Hematopoietic multipotent progenitor cell treated with erythropoietin and hydrocortisone succinate and interleukin-3 and kit ligand, for 6 days (in vitro differentiated cells): ENCODE results near the gene NOC2L.
"Not testable (repeated sequence)": the region's sequence is repeated elsewhere in the genome, so short reads cannot be mapped to it uniquely, and the experiment has no call there.

Experiments used
- DNase-seq: peaks from one replicate; pipeline ENCODE4 v3.0.0-alpha.2; 2015

Gene NOC2L

DNA sequence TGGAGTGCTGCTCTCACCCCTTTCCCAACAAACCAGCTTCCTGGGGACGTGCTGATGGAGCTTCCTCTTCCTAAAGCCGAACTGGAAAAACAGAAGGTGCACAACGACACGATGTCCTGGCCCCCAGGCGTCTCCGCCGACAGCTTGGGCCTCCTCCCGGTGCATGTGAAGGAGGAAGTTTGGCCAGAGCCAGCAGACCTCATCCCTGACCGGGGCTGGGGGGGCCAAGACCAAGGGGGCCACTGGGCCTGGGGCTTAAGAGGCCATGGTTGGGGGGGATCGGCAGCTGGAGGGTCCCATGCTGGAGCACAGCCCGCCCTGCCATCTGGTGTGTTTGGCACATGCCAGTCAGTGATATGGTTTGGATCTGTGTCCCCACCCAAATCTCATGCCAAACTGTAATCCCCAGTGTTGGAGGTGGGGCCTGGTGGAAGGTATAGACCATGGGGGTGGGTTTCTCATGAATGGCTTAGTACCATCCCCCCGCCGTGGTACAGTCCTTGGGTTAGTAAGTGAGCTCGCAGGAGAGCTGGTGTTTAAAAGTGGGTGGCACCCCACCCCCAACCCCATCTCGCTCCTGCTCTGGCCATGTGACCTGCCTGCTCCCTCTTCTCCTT is 34.4 kb upstream of the NOC2L start:
- DNase-seq = no peak

DNA sequence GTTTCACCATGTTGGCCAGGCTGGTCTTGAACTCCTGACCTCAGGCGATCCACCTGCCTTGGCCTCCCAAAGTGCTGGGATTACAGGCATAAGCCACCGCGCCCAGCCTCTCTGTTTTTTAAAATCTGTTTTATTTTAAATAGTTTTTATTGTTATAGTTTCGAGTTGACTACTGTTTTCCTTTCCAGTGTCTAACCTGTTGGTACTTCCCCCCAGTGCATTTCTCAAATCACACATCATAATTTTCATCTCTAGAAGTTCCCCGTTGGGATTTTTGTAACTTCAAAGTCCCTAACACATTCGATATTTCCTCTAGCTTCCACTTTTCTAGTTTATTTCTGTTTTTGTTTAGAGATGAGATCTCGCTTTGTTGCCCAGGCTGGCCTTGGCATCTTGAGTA is 33.3 kb upstream of the NOC2L start:
- no peak for DNase-seq

DNA sequence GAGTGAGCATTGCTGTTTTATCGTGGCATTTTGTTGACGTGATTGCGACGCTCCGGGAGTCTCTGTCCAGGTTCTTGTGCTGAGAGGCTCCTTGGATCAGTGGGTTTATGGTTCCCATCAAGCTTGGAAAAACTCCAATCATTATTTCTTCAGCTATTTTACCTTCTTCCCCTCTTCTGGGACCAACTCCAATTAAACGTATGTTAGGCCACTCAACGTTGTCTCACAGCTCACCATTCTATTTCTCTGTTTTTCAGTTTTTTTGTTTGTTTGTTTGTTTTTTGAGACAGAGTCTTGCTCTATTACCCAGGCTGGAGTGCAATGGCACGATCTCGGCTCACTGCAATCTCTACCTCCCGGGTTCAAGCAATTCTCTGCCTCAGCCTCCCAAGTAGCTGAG is 32.8 kb upstream of the NOC2L start:
- no peak for DNase-seq

DNA sequence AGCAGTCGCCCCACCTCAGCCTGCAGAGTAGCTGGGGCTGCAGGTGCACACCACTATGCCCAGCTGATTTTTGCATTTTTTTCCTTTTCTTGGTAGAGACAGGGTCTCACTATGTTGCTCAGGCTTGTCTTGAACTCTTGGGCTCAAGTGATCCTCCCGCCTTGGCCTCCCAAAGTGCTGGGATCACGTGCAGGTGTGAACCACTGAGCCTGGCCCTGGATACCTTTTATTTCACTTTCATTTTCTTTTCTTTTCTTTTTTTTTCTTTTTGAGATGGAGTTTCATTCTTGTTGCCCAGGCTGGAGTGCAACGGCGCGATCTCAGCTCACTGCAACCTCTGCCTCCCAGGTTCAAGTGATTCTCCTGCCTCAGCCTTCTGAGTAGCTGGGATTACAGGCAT is 32.2 kb upstream of the NOC2L start:
- DNase-seq = not testable (repeated sequence)

DNA sequence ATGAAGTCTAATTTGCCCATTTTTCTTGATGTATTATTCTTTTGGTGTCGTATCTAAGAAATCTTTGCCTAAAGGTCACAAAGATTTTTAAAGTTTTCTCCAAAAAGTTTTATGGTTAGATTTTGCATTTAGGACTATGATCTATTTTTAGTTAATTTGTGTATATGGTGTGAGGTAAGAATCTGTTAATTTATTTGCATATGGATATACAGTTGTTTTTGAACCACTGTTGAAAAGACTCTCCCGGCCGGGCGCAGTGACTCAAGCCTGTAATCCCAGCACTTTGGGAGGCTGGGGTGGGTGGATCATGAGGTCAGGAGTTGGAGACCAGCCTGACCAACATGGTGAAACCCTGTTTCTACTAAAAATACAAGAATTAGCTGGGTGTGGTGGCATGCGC is 29.0 kb upstream of the NOC2L start:
- DNase-seq = not testable (repeated sequence)

DNA sequence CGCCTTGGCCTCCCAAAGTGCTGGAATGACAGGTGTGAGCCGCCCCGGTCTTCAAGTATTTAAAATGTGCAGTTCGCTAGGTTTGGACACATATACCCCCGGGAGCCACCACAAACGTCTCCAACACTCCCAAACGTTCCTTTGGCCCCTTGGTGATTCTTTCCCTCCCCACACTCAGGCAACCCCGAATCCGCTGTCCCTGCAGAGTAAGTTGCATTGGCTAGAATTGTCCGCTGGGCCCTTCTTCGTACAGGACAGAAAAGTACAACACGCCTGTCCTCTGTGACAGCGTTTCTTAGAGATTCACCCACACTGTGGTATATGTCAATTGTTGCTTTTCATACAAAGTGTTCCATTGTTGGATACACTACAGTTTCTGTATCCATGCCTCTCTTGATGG is 26.1 kb upstream of the NOC2L start:
- no peak for DNase-seq

DNA sequence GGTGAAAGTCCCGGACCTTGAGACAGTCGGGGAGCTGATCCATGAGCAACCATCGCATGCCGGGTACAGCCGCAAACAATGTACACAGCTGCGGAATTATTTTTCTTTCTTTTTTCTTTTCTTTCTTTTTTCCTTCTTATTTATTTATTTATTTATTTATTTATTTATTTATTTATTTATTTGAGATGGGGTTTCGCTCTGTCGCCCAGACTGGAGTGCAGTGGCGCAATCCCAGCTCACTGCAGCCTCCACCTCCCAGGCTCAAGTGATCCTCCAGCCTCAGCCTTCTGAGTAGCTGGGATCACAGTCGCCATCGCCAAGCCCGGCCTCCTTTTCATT is 25.4 kb upstream of the NOC2L start:
- no peak for DNase-seq

DNA sequence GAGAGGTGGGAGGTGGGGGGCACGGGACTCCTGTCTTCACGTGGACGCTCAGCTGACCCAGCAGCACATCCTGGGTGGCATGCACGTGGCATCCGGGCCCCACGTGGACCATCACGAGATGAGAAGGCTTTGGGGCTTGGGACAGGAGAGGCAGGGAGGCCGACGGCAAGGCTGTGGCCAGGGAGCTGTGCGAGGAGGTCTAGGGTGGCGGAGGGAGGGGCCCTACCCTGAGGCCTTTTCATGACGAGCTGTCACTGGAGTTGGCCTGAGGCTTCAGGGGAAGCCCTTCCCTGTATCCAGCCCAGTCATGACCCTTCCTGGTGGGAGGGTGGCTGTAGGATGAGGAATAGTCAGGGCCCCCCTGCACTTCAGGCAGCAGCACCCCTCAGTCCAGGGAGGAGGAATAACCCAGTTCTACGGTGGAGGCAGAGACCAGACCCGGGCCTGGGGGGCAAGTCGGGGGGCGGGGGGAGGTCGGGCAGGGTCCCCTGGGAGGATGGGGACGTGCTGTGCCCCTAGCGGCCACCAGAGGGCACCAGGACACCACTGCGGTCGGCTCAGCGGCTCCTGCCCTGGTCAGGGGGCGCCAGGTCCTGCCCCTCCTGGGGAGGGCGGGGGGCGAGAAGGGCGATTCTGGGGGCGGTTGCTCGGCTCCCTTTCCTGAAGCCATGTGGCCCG is 24.9 kb upstream of the NOC2L start:
- peak; percentile 42 for DNase-seq

DNA sequence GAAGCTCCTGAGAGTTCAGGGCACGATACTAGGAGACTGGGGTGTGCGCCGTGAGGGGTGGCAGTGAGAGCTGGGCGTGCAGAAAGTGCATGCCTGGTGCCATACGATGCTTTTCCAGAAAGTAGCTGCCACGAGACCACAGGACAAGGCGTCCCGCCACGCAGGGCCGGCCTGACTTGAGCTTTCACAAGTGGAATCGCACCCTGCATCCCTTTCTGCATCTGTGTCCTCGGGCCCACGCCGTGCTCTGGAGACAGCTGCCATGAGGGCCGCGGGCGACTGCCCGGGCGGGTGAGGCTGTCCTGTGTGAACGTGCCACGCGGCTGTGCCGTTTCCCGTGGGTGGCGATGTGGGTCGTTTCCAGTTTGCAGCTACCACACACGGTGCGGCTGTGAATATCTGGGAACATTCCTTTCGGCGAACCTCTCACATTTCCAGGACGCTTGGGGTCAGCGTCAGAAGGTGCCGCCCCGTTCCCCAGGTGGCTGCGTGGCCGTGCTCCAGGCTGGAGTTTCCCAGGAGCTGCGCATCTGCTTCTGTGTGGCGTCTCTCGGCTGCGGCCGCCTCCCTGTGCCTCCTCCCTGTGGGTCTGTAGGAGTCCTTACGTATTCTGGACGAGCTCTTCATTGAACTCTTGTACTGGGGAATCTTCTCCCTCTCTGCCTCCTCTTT is 23.8 kb upstream of the NOC2L start:
- DNase-seq = no peak

DNA sequence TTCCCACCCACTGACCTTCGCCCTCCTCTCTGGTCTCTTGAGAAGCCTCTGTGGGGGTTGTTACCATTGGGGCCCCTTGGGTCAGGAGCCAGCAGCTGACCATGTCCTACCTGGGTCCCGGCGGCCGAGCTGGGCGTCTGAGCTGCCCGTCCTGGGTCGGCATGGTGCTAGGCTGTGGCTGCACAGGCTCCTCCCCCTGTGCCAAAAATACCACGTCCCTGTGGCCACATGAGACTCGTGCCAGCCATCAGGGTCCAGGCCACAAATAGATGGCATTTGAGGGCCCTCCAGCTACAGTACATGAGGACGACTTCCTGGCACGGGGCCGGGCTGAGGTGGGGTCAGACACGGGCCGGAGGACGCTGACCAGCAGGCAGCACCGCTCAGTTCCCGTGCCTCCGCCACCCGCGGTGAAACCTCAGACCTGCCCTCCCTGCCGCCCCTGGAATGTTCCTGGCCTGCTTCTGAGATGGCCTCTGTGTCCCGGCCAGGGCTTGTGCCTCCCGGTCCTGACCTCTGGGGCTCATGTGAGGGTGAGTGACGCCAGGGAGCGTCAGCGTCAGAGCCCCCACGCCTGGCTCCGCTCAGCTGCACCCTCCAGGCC is 23.0 kb upstream of the NOC2L start, which contains the start of gene PERM1:
PERM1 (minus strand) TSS at position 139 of the 604 bp plus-strand sequence. CDS start 1,064 bp downstream, outside the sequence.
- no peak for DNase-seq

DNA sequence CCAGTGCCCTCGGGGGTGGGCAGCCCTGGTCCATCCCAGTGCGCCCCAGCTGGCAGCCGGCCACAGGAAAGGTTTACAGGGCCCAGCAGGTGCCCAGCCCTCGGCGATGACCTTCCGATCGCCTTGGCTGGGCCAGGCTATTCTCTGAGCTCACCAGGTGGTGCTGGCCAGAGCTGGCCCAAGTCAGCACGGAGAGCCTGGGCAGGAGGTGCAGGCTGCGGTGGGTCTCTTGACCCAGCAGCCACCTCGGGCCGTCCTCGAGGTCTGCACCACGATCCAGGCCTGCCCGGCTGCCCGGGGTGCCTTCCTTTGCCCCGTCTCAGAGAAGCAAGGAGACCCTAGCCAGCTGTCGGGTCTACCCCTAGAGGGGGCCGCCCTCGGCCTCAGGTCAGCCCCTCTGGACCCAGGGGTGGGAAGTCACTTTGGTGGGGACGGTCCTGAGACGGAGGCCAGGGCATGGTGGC is 22.5 kb upstream of the NOC2L start:
- DNase-seq = no peak

DNA sequence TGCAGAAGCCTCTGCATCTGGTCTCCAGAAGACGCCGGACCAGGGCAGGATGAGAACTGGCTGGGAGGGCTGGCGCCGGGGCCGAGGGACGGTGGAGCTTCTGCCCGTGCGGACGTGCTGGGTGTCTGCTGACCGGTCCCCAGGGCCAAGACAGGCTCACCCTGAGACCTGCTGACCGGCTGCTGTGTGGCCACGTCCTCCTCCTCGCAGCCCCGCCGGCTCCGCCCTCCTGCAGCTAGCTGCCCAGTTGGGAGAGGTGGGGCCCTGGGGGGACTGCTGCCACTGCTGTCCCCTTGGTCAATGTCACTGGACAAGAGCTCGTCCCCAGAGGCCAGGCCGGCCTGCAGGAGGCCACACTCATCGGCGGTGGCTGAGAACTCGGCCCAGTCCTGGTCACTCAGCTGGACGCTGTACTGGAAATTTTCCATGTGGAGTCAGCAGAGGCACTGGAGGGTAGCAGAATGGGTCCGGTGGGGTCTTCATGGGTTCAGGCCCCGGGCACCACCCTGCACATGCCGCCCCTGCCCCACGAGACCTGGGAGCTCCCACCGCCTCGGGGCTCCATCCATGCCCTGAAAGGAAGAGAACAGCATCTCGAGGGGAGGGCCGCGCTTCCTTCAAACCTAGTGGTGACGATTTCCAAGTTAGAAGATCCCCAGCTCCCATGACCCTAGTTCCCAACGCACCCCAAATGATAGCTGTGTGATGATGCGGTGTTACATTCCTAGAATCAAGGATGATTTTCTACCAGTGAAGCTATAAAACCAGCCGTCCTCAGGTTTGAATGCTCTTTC is 21.7 kb upstream of the NOC2L start:
- no peak for DNase-seq

DNA sequence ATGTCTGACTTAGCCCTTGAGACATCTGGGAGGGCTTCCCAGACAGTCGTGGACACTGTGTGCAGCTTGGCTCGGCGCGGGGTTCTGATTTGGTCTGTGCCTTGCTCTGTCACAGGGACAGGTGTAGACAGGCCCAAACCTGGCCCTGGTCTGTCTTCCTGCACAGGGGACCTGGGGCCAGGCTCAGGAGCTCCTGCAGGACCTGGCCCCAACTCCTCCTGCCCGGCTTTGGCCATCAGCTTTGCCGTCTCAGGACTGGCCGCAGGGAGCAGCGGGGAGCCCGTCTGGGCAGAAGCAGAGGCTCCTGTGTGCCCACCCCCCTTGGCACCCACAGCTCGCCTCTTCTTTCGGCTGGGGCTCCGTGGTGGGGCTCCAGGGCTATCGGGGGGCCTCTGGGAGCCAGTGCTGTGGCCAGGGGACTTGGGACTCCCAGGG is 21.1 kb upstream of the NOC2L start:
- DNase-seq = no peak

DNA sequence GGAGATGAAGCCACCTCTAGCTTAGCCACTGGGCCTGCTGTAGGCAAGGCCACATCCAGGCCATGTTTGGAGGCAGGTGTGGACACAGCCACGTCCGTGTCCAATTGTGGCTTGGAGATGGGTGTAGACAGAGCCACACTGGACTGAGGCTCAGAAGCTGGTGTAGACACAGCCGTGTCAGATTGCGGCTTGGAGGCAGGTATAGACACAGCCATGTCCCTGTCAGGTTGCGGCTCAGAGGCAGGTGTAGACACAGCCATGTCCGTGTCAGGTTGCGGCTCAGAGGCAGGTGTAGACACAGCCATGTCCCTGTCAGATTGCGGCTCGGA is 20.7 kb upstream of the NOC2L start:
- no peak for DNase-seq

DNA sequence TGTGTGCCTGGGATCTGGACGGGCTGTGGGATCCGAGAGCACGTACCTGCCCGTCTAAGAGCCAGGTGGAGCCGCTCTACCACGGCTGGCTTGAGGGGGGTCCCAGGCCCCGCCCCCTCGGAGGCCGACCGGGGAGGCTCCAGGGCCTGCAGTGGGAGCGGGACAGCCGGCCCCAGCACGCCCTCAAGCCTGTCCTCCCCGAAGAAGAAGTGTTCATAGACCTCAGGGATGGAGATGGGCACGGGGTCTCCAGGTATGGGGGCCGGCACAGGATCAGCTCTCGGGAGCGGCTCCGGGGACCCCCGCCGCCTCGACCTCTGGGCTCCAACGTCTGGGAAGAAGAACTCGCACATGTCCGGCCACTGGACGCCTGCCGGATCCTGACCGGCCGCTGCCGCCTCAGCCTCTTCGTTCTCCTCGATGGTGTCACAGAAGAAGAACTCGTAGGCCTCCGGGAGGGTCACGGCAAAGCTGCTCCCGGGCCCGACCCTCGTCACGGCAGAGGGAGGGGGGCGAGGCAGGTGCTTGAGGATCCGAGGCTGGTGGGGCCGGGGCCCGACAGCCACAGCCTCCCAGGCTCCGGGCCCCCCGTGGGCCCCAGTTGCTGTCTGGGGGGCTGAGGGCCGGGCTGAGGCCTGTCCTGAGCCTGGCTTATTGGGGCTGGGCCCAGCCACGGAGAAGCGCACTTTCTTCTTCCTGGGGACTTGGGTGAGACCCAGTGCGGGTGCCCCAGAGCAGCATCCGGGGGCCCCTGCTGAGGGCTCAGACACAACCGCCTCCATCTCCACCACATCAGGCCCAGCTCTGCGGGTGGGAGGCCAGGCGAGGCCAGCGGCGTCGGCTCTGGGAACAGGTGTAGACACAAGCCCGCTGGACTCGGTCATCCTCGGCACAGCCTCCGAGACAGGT is 20.0 kb upstream of the NOC2L start:
- no peak for DNase-seq

DNA sequence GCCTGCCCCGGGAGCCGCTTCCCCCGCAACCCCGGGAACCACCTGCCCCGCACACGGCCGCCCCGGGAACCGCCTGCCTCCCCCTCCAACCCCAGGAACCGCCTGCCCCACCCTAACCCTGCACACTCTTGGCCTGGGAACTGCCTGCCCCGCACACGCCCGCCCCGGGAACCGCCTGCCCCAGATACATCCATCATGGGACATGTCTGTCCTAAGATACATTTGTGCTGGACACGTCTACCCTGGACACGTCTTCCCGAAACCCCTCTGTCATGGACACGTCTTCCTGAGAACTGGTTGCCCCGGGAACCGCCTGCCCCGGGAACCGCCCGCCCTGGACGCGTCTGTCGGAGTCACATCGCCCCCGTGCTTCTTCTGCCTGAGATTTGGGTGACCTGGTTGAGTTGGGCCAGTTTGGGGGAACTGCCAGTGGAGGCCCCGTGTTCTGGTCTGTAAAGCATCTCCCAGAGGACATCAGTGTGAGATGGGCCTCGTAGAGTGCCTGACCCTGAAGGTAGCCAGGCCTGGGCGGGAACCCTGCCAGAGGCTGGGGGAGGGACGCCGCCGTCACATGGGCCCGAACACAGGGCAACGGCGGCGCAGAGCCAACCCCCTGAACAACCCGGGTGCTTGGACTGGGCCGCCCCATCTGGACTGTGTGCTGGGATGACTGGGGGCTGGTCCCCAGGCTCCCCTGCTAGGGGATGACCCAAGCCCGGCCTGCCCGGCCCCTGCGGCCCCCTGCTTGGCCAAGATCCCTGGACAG is 19.2 kb upstream of the NOC2L start:
- no peak for DNase-seq

DNA sequence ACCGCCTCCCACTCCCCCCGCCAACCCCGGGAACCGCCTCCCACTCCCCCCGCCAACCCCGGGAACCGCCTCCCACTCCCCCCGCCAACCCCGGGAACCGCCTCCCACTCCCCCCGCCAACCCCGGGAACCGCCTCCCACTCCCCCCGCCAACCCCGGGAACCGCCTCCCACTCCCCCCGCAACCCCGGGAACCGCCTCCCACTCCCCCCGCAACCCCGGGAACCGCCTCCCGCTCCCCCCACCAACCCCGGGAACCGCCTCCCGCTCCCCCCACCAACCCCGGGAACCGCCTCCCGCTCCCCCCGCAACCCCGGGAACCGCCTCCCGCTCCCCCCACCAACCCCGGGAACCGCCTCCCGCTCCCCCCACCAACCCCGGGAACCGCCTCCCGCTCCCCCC is 17.7 kb upstream of the NOC2L start:
- DNase-seq = not testable (repeated sequence)

DNA sequence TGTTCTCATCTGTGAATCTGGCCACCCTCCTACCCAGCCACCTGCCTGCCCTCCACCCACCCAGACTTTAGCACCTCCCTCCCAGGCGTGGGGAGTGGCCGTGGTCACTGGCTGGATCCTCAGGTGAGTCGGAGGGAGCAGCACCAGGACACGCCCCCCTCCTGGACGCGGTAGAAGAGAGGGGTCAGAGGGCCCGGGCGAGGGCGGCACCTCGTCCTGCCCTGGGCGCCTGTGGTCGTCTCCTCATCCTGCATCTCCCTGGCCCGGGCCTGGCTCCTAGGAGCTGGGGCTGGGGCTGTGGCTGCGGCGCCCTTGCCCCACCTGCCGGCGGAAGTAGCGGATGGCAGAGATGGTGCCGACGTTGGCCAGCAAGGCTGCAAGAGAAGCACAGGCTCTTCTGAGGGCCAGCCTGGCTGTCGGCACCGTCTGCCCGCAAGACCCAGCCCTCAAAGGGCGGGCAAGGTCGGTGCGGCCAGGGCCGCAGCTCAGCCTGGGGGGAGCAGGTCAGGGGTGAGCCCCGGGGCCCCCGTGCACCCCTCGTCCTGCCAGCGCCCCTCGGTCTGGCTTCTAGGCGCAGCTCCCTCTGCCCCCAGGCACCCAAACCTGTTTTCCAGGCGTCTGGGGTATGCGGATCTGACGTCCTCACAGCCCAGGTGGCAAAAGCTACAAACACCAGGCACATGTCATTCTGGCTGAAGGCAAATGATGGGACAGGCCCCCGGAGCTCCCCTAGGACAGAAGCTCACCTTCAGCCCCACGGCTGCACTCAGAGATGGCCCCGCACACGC is 17.0 kb upstream of the NOC2L start:
- DNase-seq = peak; percentile 73

DNA sequence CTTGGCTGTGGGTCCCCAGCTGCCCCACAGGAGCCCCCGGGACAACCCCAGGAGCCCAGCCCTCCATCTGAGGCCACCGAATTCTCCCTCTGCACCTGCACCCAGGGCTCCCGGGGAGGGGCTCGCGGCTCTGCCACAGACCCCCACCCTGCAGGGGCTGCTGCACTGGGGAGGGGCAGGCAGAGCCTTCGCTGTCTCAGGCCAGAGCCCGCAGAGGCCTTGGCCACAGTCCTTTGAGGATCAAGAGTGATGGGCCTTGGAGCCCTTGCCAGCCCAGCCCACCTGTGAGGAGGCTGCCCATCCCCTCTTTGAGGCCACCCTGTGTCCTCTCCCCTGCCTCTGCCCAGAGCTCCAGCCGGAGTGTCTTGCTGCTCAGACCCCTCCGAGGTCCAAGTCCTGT is 16.3 kb upstream of the NOC2L start:
- DNase-seq = no peak

DNA sequence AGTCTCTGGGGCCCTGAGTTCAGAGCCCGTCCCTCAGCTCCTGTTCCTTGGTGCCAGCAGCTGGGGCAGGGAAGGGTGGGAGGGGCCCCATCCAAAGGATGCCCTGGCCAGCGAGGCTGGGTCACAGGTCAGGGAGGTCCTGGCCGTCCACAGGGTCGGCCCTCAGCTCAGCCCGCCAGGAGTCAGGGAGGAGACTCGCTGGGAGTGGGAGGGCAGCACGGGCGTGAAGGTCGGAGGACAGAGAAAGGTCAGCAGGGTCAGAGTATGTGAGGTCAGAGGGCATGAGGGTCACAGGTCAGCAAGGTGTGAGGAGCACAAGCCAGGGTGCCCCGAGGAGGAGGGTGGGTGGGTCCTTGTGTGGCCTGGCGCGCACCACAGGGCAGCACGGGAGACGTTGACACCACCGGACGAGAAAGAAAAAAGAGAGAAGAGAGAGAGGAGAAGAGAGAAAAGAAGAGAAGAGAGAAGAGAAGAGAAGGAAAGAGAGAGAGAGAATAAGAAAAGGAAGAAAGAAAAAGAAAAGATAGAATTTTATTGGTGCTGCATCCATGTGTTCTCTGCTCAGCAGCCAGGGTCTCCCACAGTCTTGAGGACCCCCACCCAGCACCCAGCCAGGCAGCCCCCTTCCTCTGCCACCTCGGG is 15.8 kb upstream of the NOC2L start:
- no peak for DNase-seq
